GM20000 (cell line): ENCODE data around the gene HPCAL4.

Experiments
- DNase-seq: peaks from one replicate; pipeline ENCODE4 v3.0.0; 2012; ENCODE audit warnings: low spot score
- TF ChIP-seq, protein P1 (sequence below): IDR thresholded peaks from 2 replicates; pipeline ENCODE4 v1.5.1; 2012; ENCODE audit warnings: mild to moderate bottlenecking, control low read depth; ENCODE audit errors: extremely low read depth, missing control alignments

The HPCAL4 gene

DNA sequence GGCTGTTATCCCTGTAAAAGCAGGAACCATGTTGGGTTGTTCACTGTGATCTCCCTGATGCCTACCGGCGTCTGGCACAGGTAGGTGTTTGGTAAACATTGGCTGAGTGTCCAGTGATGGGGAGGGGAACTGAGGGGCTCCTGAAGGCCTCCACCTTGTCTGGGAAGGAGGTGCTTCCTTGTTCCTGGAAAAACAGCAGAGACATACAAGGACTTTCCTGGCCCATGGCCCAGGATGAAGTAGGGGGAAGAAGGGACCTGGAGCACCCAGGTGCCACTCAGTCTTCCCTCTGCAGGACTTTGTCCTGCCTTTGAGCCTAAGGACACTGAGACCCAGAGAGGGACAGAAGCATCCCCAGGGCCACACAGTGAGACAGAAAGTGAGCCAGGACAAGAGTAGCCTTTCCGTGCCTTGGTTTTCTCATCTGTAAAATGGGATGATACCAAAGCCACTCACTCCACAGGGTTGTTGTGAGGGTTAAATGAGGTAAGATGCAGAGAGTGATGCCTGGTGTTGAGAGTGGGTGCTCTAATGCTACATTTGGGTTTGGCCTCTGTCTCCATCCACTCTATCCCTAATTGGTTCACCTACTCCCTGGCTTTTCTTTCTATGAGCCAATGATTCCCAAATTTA, 45.7 kb downstream of the HPCAL4 start:
- no peak for DNase-seq
- TF ChIP-seq, protein P1, sequence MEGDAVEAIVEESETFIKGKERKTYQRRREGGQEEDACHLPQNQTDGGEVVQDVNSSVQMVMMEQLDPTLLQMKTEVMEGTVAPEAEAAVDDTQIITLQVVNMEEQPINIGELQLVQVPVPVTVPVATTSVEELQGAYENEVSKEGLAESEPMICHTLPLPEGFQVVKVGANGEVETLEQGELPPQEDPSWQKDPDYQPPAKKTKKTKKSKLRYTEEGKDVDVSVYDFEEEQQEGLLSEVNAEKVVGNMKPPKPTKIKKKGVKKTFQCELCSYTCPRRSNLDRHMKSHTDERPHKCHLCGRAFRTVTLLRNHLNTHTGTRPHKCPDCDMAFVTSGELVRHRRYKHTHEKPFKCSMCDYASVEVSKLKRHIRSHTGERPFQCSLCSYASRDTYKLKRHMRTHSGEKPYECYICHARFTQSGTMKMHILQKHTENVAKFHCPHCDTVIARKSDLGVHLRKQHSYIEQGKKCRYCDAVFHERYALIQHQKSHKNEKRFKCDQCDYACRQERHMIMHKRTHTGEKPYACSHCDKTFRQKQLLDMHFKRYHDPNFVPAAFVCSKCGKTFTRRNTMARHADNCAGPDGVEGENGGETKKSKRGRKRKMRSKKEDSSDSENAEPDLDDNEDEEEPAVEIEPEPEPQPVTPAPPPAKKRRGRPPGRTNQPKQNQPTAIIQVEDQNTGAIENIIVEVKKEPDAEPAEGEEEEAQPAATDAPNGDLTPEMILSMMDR: no peak

DNA sequence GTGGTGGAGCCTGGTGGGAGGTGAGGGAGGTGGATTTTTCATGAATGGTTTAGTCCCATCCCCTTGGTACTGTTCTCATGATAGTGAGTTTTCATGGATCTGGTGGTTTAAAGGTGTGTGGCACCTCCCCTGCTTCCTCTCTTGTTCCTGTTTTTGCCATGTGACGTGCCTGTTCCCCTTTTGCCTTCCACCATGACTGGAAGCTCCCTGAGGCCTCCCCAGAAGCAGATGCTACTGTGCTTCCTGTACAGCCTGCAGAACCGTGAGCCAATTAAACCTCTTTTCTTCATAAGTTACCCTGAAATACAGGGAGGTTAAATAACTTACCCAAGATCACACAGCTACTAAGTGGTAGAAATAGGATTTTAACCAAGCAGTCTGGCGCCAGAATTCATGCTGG, 47.5 kb downstream of the HPCAL4 start:
- TF ChIP-seq, protein P1: no peak
- no peak for DNase-seq

DNA sequence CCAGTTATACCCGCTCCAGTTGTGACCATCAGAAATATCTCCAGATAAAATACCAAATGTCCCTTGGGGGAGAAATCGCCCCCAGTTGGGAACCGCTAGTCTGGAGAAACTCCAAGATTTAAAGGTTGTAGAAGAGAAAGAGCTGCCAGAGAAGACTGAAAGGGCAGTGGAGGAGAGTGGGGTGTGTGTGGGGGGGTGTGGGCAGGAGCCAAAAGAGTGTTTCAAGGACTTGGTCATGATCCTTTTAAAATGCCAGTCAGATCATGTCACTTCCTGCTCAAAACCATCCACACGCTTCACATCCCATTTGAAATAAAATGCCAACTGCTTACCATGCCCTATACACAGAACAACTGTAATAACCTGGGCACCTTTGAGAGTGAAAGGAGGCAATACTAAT, 48.4 kb downstream of the HPCAL4 start:
- DNase-seq: no peak
- TF ChIP-seq, protein P1: no peak

DNA sequence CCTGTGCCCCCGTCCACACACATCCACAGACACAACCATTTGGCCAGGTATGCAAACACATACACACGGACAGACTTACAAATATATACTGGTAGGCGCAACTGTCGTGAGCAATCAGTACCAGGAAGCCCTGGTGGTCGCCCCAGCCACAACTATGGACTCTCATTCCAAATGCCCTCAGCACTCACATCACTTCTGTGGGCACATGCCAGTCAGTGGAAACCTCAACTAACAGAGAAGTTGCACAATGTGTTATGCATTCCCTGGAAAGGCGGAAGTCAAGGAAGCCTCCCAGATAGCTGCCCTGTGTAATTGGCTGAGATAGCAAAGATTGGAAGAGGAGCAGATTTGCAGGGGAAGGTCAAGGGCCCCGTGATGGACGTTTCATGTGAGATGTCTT, 50.4 kb downstream of the HPCAL4 start:
- TF ChIP-seq, protein P1: no peak
- DNase-seq: no peak

DNA sequence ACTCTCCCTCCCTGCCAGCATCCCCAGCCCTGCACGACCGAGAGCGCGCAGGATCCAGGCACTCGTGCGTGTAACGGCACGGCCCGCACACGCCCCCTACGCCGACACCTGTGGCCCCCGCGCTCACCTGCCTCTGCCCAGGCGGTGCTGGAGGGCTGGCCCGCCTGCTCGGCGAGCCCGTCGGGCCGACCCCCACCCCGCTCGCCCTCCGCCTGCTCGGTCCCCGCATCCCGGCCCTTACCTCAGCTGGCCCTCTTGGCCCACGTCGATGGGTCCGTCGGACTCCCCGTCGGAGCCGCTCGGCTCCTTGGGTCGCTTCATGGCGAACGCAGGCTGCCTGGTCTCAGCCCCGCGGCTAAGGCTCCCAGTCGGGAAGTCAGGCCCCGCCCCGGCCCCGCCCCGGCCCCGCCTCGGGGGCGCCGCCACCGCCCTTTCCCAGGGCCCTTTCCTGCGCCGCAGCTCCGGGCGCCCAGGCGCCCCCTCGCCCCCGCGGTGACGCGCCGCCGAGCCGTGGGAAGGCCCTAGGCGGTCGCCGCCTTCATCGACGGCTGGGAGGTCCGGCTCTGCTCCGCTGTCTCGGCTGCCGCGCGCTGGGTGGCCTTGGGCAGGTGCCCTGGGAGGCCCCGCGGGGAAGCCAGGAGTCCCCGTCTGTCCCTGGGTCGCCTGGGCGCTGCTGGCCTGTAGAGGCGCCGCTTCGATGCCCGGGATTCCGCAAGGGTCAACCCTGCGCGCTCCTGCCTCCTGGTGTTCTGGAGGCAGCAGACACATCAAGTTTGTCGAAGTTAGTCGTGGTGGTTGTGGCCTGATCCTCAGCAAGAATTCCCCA, 51.7 kb downstream of the HPCAL4 start, which contains the start of gene HEYL:
TSS of gene HEYL (minus strand) at position 339 of the 826 bp plus-strand sequence. CDS start at position 321, 18 bp downstream.
- DNase-seq: peak; percentile 83
- TF ChIP-seq, protein P1: no peak

DNA sequence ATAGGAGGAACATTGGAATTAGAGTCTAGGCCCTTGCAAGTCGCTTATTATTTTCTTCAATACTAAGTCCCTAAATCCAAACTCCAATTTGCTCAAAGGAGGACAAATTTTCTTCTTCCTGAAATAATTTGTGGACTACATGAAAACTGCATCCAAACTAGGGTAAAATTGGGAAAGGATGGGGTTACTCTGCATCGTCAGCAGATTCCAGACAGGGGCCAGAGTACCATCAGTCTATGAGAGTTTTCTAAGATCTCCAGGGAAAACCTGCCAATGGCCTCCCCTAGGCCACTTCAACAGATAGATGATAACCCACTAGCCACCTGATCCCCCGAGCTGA, 52.3 kb downstream of the HPCAL4 start:
- DNase-seq: peak; percentile 29
- TF ChIP-seq, protein P1: no peak

DNA sequence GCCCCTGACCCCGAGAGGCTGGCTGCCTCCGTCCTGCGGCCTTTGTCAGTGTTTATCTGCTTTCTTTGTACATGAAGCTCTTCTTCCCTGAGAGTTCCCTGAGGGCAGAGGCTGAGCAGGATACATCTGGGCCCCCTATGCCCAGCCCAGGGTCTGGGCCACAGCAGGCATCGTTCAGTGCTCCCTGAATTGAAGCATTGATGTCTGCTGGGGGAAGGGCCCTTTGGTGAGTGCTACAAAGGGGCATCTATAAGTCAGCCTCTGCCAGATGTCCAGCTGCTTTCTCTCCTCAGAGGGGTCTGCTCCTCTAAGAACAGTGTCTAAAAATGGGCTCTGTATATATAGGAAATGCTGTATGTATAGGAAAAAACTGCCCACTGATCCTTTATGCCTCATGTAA, 53.9 kb downstream of the HPCAL4 start:
- DNase-seq: no peak
- TF ChIP-seq, protein P1: no peak
